Gastrocnemius medialis (tissue), 4 donors: ENCODE data around the gene OTOF. TPM values are rescaled to one million over a fixed set of nuclear protein-coding genes. Genes with fewer than 3 reads are reported as not detected.

Experiments used
- ATAC-seq, 2 donors: fragments of 150-250 bp; one replicate each; pipeline ENCODE4 v1.9.1; 2016
- DNase-seq, 2 donors: peaks; one replicate each; pipeline ENCODE4 v3.0.0-alpha.2; 2019
- H3K27ac ChIP-seq, 4 donors: fragments of 200-600 bp; sonication (generic); 1 replicate in 1 of 4; 2 replicates in 3 of 4; pipeline ENCODE4 v1.5.1; 2016 to 2018; ENCODE audit warnings: mild to moderate bottlenecking in 2 of 4, moderate library complexity in 1 of 4
- H3K27me3 ChIP-seq, 3 donors: fragments of 200-600 bp; sonication (generic) in 2 of 3; 1 replicate in 1 of 3; 2 replicates in 2 of 3; pipeline versions ENCODE4 v1.5.1 to v1.6.0; 2016 to 2019; ENCODE audit warnings: mild to moderate bottlenecking in 1 of 3, moderate library complexity in 1 of 3
- H3K36me3 ChIP-seq, 2 donors: fragments of 200-600 bp; sonication (generic) in 1 of 2; one replicate each; pipeline ENCODE4 v1.5.1; 2017 to 2018
- H3K4me1 ChIP-seq, 2 donors: fragments of 200-600 bp; sonication (generic) in 1 of 2; one replicate each; pipeline ENCODE4 v1.5.1; 2016 to 2017; ENCODE audit warnings: mild to moderate bottlenecking in 2 of 2
- H3K4me3 ChIP-seq, 4 donors: fragments of 200-600 bp; sonication (generic) in 3 of 4; 1 replicate in 1 of 4; 2 replicates in 3 of 4; pipeline ENCODE4 v1.5.1; 2016 to 2019; ENCODE audit warnings: mild to moderate bottlenecking in 2 of 4
- H3K9me3 ChIP-seq, 3 donors: fragments of 200-600 bp; sonication (generic) in 2 of 3; 1 replicate in 1 of 3; 2 replicates in 2 of 3; pipeline ENCODE4 v1.5.1; 2016 to 2019
- CTCF ChIP-seq, 5 experiments: fragments of 450-650 bp in 3 of 5; fragments of 200-600 bp in 2 of 5; sonication (generic) in 2 of 5; IDR thresholded peaks in 4 of 5; conservative IDR thresholded peaks in 1 of 5; 1 replicate in 4 of 5; 2 replicates in 1 of 5; pipeline ENCODE4 v1.5.1; 2016 to 2019; ENCODE audit warnings: antibody characterized with exemption in 5 of 5, mild to moderate bottlenecking in 3 of 5, moderate library complexity in 3 of 5
- POLR2A ChIP-seq, 2 donors: fragments of 450-650 bp; IDR thresholded peaks; one replicate each; pipeline ENCODE4 v1.6.1; 2017; ENCODE audit warnings: antibody characterized with exemption in 2 of 2, mild to moderate bottlenecking in 2 of 2, moderate library complexity in 2 of 2
- in situ Hi-C, 4 donors: fragments of 200-750 bp; cut with MboI; loops; one replicate each; pipeline versions ENCODE4 v1.15.0 to v1.8.0; 2017; ENCODE audit warnings: low sequenced_read_pairs in 4 of 4
- intact Hi-C: fragments of 100-400 bp; cut with DNase I; formaldehyde crosslinking; loops from one replicate; pipeline ENCODE4 v1.15.1; 2023; ENCODE audit warnings: low total_unique reads
- total RNA-seq, 4 donors: library from RNA; depleted of rRNA; stranded (reverse); fragments of >200 nt; gene quantifications; one replicate each; pipeline versions ENCODE4 v1.1.0 to v1.2.3, GENCODE V29; 2016

Gene OTOF
- total RNA-seq, 4 donors from 2014 or later = 0.09 to 0.46 TPM; not detected in 2

- in situ Hi-C loops (no loop called here), intact Hi-C loops (no loop called here)
- H3K27me3 ChIP-seq = no peaks in the 10 kb centered on the region
- H3K36me3 ChIP-seq = no peaks in the 10 kb centered on the region
- no peaks in the 10 kb centered on the region for H3K9me3 ChIP-seq
- H3K27ac ChIP-seq = no peak overlapping the region
- TF ChIP-seq POLR2A (IDR thresholded peaks at IDR 0.05) (no peak), CTCF (IDR thresholded peaks at IDR 0.05 in 4 of 5, conservative IDR thresholded peaks at IDR 0.05 in 1 of 5) (no peak)
- no peak for DNase-seq
- no peak overlapping the region for H3K4me3 ChIP-seq
- H3K4me1 ChIP-seq = no peaks in the 10 kb centered on the region
- ATAC-seq = no peak
These were observed 47.1 kb downstream of the OTOF start for GRCh38 chr2:26430826-26431225.

- no peaks in the 10 kb centered on the region for H3K9me3 ChIP-seq
- intact Hi-C loops (no loop called here), in situ Hi-C loops (no loop called here)
- ATAC-seq = peak in 1 of 2 donors; percentile 54
- no peak for TF ChIP-seq POLR2A (IDR thresholded peaks at IDR 0.05)
- peak in 1 of 2 donors; percentile 17 for DNase-seq
- no peaks in the 10 kb centered on the region for H3K27me3 ChIP-seq
- H3K4me1 ChIP-seq = no peaks in the 10 kb centered on the region
- H3K27ac ChIP-seq = no peak overlapping the region
- no peaks in the 10 kb centered on the region for H3K36me3 ChIP-seq
- no peak overlapping the region for H3K4me3 ChIP-seq
These were observed 47.9 kb downstream of the OTOF start for GRCh38 chr2:26429779-26430578.

- intact Hi-C loops (no loop called here), in situ Hi-C loops (no loop called here)
- Histone ChIP-seq H3K4me3 (no peak overlapping the region), H3K27me3 (no peaks in the 10 kb centered on the region), H3K9me3 (no peaks in the 10 kb centered on the region), H3K36me3 (no peaks in the 10 kb centered on the region), H3K4me1 (no peaks in the 10 kb centered on the region), H3K27ac (no peak overlapping the region)
- TF ChIP-seq POLR2A (IDR thresholded peaks at IDR 0.05) = no peak
- no peak for TF ChIP-seq CTCF (IDR thresholded peaks at IDR 0.05 in 4 of 5, conservative IDR thresholded peaks at IDR 0.05 in 1 of 5)
- DNase-seq = no peak
- ATAC-seq = no peak
These were observed 49.1 kb downstream of the OTOF start for GRCh38 chr2:26428846-26429245.

- DNase-seq (no peak), ATAC-seq (no peak)
- TF ChIP-seq CTCF (IDR thresholded peaks at IDR 0.05 in 4 of 5, conservative IDR thresholded peaks at IDR 0.05 in 1 of 5) = no peak
- TF ChIP-seq POLR2A (IDR thresholded peaks at IDR 0.05) = no peak
- Histone ChIP-seq H3K9me3 (no peaks in the 10 kb centered on the region), H3K36me3 (no peaks in the 10 kb centered on the region), H3K4me3 (no peak overlapping the region), H3K27me3 (no peaks in the 10 kb centered on the region), H3K27ac (no peak overlapping the region), H3K4me1 (no peaks in the 10 kb centered on the region)
- in situ Hi-C loops = no loop called here
- intact Hi-C loops = no loop called here
These were observed 53.7 kb downstream of the OTOF start for GRCh38 chr2:26424221-26424620.

GRCh38 chr2:26423750-26424149 lies 54.2 kb downstream of the OTOF start:
- TF ChIP-seq CTCF (IDR thresholded peaks at IDR 0.05 in 4 of 5, conservative IDR thresholded peaks at IDR 0.05 in 1 of 5) (no peak), POLR2A (IDR thresholded peaks at IDR 0.05) (no peak)
- no peaks in the 10 kb centered on the region for H3K27me3 ChIP-seq
- no peak for DNase-seq
- ATAC-seq = no peak
- no peak overlapping the region for H3K4me3 ChIP-seq
- no peaks in the 10 kb centered on the region for H3K36me3 ChIP-seq
- intact Hi-C loops (no loop called here), in situ Hi-C loops (no loop called here)
- H3K4me1 ChIP-seq = no peaks in the 10 kb centered on the region
- H3K27ac ChIP-seq = no peak overlapping the region
- no peaks in the 10 kb centered on the region for H3K9me3 ChIP-seq
